ENCODE results near the gene SGF29. TPM values are rescaled to one million over a fixed set of nuclear protein-coding genes. Genes with fewer than 3 reads are reported as not detected.

SGF29 gene
- total and polyA plus RNA-seq, 2 of the 8 experiments (the other 6 are each of a cell fraction or from before 2014, with no cell fraction given) = 3.1 to 22.7 TPM

DNA sequence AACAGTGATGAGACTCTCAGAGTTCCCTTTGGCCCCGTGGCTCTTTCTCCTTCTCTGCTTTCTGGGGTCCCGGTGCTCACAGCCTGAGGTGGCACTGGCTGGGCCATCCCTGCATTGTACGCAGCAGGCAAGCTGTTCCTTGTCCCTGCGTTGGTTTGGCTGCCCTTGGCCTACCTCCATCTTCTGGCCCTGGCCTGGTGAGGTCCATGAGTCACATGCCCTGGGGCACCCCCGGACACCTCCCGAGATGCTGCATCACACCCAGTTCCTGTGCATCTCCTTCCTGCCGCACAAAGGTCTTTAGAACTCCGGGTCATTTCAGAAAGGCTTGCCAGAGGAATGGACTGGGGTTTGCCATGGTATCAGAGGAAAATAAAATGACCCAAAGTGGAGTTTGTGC, 33.7 kb downstream of the SGF29 start (continued):
- TF ChIP-seq TAF7 (optimal IDR thresholded peaks at IDR 0.05; ENCODE audit: borderline replicate concordance, low read depth, low read length) = no peak
- TF ChIP-seq, protein P1, sequence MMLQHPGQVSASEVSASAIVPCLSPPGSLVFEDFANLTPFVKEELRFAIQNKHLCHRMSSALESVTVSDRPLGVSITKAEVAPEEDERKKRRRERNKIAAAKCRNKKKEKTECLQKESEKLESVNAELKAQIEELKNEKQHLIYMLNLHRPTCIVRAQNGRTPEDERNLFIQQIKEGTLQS (IDR thresholded peaks at IDR 0.05; ENCODE audit: insufficient read depth, low read depth, low read length) = no peak
- no peak for TF ChIP-seq RAD21 (IDR thresholded peaks at IDR 0.05 in 1 of 2, conservative IDR thresholded peaks at IDR 0.05 in 1 of 2; ENCODE audit: low read depth in 2 of 2, low read length in 2 of 2)
- no peak for TF ChIP-seq GTF2F1 (IDR thresholded peaks at IDR 0.05; ENCODE audit: borderline replicate concordance, low read depth, low read length)
- no peak for TF ChIP-seq RXRA (IDR thresholded peaks at IDR 0.05; ENCODE audit: insufficient read depth, low read depth, low read length)
- TF ChIP-seq CHD2 (IDR thresholded peaks at IDR 0.05; ENCODE audit: low read length) = no peak

Data from H1 (cell line).